Mucosa of descending colon (tissue), 3 donors: Measurements from ENCODE around the gene CPNE5. TPM values are rescaled to one million over a fixed set of nuclear protein-coding genes. Genes with fewer than 3 reads are reported as not detected.

Experiments used
- ATAC-seq: fragments of 200-7000 bp; cut with Tn5 transposase; one replicate; pipeline ENCODE4 v1.9.1; 2020; ENCODE audit warnings: mild to moderate bottlenecking, moderate library complexity
- DNase-seq, 3 donors: peaks; one replicate each; pipeline ENCODE4 v3.0.0-alpha.2; 2020
- H3K36me3 ChIP-seq: fragments of 200-600 bp; one replicate; pipeline ENCODE4 v1.8.0; 2021; ENCODE audit warnings: low read depth, mild to moderate bottlenecking
- H3K4me1 ChIP-seq: fragments of 200-600 bp; one replicate; pipeline ENCODE4 v1.8.0; 2021; ENCODE audit warnings: low read depth, mild to moderate bottlenecking
- H3K4me3 ChIP-seq: fragments of 200-600 bp; one replicate; pipeline ENCODE4 v1.8.0; 2021; ENCODE audit warnings: mild to moderate bottlenecking
- H3K9me3 ChIP-seq: fragments of 200-600 bp; one replicate; pipeline ENCODE4 v1.8.0; 2021; ENCODE audit warnings: mild to moderate bottlenecking
- intact Hi-C, 2 donors: fragments of 100-400 bp; cut with DNase I in 1 of 2; cut with micrococcal nuclease in 1 of 2; formaldehyde crosslinking; loops; one replicate each; pipeline versions ENCODE4 v1.11.0 to v1.11.1; 2022; cut with DNase I, micrococcal nuclease
- total RNA-seq, 3 donors: library from RNA; stranded (reverse); fragmentation: NEBNext Ultra II Directional in 2 of 3; extraction: Animal tissue kit (Norgen Biotek cat#: 25700) in 2 of 3; gene quantifications; one replicate each; pipeline versions ENCODE4 v1.2.1 to v1.2.4, GENCODE V29; 2021 to 2023
- TF ChIP-seq, protein P1 (sequence below): fragments of 200-600 bp; IDR thresholded peaks from one replicate; pipeline ENCODE4 v1.8.0; 2022; ENCODE audit warnings: antibody characterized with exemption, mild to moderate bottlenecking
- donor health status: DM: no; HTN: no; CAD: no; lungs with moderate emphysema.
- donor health status: DM: no; HTN: no; CAD: no.
- donor health status: DM: no; HTN: yes; CAD: no.

Gene CPNE5
- total RNA-seq, 3 donors from 2014 or later, result 4.7 to 15.2 (median 6.1) TPM

DNA sequence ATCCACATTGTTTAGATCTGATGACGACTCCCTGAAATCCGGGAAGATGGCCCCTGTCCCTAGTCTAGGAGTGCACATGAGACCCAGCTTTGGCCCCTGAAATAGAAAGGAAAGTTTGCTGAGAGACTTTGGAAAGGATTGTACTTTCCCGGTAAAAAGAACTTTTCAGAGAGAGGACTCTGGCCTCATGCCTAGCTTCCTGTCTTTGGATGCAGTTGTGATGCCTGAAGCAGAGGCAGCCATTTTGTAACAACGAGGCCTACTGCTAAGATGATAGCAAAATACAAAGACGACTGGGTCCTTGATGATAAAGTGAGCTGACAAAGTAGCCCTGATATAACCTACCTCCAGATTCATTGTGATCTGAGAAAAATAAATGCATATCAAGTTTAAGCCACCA lies 6.9 kb downstream of the CPNE5 start:
- Histone ChIP-seq H3K36me3 (no peaks in the 10 kb centered on the region), H3K4me1 (peaks cover 9% of the 10 kb centered on the region), H3K4me3 (no peak overlapping the region), H3K9me3 (no peaks in the 10 kb centered on the region)
- intact Hi-C loops, result no loop called here
- no peak for DNase-seq
- TF ChIP-seq, protein P1, sequence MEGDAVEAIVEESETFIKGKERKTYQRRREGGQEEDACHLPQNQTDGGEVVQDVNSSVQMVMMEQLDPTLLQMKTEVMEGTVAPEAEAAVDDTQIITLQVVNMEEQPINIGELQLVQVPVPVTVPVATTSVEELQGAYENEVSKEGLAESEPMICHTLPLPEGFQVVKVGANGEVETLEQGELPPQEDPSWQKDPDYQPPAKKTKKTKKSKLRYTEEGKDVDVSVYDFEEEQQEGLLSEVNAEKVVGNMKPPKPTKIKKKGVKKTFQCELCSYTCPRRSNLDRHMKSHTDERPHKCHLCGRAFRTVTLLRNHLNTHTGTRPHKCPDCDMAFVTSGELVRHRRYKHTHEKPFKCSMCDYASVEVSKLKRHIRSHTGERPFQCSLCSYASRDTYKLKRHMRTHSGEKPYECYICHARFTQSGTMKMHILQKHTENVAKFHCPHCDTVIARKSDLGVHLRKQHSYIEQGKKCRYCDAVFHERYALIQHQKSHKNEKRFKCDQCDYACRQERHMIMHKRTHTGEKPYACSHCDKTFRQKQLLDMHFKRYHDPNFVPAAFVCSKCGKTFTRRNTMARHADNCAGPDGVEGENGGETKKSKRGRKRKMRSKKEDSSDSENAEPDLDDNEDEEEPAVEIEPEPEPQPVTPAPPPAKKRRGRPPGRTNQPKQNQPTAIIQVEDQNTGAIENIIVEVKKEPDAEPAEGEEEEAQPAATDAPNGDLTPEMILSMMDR, result no peak
- no peak for ATAC-seq

DNA sequence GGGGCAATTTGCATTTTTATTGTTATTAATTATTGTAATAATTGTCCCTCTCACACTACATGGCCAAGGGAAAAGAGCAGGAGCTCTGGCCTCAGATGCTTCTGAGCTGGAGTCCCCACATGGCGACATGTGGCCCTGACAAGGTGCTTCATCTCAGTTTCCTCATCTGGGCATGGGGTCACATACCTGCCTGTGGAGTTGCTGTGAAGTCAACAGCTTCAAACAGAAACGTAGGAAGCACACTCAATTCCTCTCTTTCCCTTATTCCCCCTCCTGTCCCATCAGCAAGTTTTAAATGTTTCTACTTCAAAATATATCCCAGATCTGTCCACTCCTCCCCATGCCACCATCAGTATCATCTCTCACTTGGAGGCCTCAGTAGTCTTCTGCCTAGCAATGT lies 8.7 kb downstream of the CPNE5 start:
- no peak for DNase-seq
- TF ChIP-seq, protein P1, result no peak
- Histone ChIP-seq H3K9me3 (no peaks in the 10 kb centered on the region), H3K4me3 (no peak overlapping the region), H3K4me1 (peaks cover 9% of the 10 kb centered on the region), H3K36me3 (no peaks in the 10 kb centered on the region)
- ATAC-seq, result no peak
- intact Hi-C loops, result no loop called here

DNA sequence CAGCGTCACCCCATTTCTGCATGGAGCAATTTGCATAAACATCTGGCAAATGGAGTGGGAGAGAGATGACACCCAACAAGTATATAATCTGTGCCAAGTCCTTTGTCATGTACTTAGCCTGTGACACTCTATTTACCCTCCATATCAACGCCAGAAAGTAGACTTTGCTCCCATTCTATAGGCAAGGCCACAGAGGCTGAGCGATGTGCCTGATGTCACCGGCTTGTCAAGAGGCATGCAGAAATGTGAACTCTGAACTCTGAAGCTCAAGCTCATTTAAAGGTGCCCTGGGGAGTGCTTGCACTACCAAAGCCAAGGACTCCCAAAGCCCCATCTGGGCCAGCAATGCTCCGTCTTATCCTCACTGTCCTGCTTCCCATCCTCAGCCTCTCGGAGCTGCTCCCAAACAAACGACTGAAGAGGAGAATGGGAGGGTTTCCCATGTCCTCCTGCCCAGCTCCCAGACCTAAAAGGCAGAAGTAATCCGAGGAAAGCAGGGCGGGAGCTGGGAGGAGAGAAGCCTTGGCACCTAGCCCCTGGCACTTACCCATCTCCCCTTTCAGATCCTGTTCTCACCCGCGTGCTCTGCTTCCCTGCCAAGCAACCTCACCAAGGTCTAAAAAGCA lies 9.2 kb downstream of the CPNE5 start:
- H3K4me1 ChIP-seq, result peaks cover 9% of the 10 kb centered on the region
- ATAC-seq, result peak; percentile 98

DNA sequence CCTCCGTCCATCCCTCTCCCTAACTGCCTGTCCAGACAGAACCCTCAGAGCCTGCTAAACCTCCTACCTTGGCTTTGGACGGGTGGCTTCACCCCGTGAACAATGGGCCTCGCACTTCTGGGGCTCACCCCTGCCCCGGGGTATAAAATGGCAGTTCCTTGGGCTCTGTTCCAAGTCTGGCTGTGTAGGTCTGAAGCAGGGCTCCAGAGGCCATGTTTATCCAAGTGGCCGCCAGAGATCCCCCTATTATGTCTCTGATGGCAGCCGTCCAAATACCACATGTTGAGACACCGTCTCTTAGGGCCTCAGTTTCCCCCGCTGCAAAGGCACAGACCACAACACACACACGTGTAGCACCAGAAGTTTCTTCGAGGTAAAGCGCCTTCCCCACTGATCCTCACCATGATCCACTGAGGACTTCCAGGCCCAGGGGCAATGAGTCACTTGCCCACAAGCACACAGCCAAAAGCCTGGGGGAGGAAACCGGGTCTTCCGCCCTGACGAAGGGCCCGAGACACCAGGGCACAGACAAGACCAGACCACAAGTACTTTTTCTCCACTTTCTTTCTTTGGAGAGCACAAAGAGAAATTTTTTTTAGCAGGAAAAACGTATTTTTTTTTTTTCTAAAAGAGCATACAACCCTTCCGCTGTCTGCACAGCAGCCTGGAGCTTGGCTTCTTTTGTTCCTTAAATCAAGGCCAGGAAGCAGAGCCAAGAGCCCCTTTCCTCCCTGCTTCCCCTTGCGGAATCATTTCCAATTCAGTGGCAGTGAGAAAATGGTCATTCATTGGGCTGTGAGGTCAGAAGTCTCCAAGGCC lies 11.8 kb downstream of the CPNE5 start:
- ATAC-seq, result no peak
- DNase-seq, result no peak
- Histone ChIP-seq H3K4me3 (no peak overlapping the region), H3K36me3 (no peaks in the 10 kb centered on the region), H3K9me3 (no peaks in the 10 kb centered on the region), H3K4me1 (peaks cover 9% of the 10 kb centered on the region)
- TF ChIP-seq, protein P1, result no peak
- intact Hi-C loops, result no loop called here

More for the DNA sequence above, 9.2 kb downstream of the CPNE5 start:
- Histone ChIP-seq H3K36me3 (no peaks in the 10 kb centered on the region), H3K4me3 (no peak overlapping the region), H3K9me3 (no peaks in the 10 kb centered on the region)
- TF ChIP-seq, protein P1, result no peak
- intact Hi-C loops, result no loop called here
- DNase-seq, result peak in 2 of 3 donors; percentile 62 to 64

DNA sequence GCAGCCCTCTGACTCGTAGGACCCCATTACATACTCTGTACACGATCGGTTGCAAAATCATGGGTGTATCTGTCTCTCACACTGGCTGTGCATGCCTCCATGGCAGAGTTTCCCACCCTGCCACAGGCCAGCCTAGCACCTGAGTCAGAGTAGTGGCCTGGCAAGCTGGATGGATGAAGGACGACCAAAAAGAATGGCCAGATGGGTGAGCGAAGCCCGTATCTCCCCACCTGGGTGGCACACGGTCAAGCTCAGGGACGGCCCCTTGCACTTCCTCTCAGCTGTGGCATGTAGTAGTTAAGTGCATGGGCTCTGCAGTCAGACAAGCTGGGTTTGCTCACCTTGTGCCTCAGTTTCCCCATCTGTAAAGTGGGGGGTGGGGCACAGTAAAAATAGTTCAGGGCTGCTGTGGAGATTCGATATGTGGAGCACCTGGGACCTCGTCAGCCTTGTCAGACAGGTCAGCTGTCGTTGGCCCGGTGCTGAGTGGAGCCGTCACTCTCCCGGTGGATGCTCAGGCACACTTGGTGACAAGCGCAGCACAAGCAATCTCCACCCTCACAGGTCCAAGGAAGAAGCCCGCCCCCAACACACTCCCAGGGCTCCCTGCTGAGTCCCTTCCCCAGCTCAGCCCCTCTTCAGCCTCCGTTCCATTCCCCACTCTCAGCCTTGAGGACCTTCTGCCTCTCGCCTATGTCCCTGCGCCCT lies 12.6 kb downstream of the CPNE5 start:
- Histone ChIP-seq H3K36me3 (no peaks in the 10 kb centered on the region), H3K4me3 (no peak overlapping the region), H3K4me1 (peaks cover 9% of the 10 kb centered on the region), H3K9me3 (no peaks in the 10 kb centered on the region)
- no peak for ATAC-seq
- no peak for DNase-seq
- TF ChIP-seq, protein P1, result no peak
- intact Hi-C loops, result no loop called here
